GM20000 (cell line): Measurements from ENCODE around the gene IRX4.

Experiments
- DNase-seq: peaks from one replicate; pipeline ENCODE4 v3.0.0; 2012; ENCODE audit warnings: low spot score
- TF ChIP-seq, protein P1 (sequence below): IDR thresholded peaks from 2 replicates; pipeline ENCODE4 v1.5.1; 2012; ENCODE audit warnings: mild to moderate bottlenecking, control low read depth; ENCODE audit errors: extremely low read depth, missing control alignments

IRX4 gene

DNA sequence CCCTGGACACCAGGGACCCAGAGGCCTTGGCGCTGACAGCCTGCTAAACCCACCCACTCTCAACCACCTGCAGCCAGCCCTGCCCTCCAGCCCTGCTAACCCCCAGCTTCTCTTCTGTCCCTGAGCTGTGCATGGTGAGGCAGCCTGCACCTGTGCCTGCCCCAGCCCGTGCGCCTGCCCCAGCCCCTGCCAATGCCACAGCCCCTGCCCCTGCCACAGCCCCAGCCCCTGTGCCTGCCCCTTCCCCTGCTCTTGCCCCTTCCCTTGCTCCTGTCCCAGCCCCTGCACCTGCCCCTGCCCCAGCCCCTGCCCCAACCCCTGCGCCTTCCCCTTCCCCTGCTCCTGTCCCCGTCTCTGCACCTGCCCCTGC lies 43.3 kb upstream of the IRX4 start:
- TF ChIP-seq, protein P1, sequence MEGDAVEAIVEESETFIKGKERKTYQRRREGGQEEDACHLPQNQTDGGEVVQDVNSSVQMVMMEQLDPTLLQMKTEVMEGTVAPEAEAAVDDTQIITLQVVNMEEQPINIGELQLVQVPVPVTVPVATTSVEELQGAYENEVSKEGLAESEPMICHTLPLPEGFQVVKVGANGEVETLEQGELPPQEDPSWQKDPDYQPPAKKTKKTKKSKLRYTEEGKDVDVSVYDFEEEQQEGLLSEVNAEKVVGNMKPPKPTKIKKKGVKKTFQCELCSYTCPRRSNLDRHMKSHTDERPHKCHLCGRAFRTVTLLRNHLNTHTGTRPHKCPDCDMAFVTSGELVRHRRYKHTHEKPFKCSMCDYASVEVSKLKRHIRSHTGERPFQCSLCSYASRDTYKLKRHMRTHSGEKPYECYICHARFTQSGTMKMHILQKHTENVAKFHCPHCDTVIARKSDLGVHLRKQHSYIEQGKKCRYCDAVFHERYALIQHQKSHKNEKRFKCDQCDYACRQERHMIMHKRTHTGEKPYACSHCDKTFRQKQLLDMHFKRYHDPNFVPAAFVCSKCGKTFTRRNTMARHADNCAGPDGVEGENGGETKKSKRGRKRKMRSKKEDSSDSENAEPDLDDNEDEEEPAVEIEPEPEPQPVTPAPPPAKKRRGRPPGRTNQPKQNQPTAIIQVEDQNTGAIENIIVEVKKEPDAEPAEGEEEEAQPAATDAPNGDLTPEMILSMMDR, result no peak
- DNase-seq, result no peak

DNA sequence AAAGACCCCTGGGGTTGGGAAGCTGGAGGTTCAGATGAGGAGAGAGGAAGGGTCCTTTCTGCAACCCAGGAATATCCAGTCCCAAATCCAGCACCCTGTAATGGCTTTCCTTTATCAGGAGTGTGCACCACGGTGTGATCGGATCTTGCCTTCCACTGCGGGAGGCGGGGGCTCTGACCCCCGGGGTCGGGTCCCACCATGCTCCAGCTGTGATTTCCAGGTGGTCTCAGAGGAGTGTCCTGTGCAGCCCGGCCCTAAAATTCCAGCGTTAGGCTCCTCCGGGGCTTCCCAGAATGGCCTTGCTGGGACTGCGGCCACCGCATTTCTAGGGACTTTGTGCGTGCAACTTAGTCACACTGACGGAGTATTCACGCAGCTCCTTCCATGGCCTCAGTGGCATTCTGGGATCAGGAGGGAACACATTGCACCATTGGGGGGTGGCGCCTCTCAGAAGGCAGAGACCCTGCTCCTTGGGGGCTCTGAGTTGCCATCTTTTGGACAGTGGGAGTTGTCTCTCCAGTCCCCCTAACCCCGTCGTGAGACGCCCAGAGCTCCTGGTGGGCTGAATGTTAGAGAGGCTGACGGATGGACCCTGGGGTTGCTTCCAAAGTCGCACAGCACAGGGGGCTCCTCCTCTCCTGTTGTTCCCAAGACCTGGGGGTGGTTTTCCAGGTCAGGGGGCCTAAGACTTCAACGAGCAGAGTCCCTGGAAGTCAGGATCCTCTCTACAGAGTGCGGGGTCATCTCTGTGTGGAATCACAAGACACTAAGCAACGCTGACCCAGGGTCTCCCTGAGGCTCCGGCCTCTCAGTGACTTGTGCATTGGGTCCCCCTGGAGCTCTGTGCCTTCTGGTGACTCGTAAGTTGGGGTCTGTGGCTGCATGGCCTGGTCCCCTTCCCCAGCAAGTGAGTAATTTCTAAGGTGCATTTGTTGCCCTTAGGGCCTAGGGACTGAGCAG lies 42.7 kb upstream of the IRX4 start:
- no peak for DNase-seq
- TF ChIP-seq, protein P1, result no peak

DNA sequence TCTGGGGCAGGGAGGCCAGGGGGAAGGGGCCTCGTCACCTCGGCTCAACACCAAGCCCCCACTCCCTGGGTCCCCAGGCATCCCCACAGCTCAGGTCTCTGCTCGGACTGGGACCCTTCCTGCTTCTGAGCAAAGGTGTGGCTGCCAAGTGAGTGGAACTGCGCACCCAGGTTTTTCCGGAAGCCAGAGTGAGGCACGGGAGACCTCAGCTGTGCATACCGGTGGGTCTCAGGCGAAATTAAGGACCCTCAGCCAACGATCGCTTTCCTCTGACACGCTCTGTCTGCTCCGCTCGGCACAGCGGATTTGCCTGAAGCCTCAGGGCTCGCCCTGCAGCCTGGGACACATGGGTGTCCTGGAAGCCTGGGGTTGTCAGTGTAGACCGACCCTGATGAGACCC lies 41.0 kb upstream of the IRX4 start:
- TF ChIP-seq, protein P1, result no peak
- DNase-seq, result no peak

DNA sequence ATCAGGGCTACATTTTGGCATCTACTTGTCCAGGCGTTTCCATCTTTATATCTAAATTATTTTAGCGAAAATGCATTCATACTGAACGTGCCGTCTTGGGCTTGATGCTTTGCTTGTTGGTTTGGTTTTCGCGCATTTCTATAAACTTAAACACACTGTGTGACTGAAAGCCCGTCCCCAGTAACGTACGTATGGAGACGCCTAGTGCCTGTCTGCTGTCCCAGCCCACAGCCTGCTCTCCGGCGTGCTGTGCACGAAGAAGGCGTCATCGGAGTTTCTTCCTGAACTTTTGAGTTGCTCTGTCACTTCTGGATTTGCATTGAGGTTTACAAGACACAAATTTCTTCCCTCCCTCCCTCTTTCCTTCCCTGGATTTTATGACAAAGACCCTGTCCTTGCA lies 40.6 kb upstream of the IRX4 start:
- DNase-seq, result no peak
- TF ChIP-seq, protein P1, result no peak

DNA sequence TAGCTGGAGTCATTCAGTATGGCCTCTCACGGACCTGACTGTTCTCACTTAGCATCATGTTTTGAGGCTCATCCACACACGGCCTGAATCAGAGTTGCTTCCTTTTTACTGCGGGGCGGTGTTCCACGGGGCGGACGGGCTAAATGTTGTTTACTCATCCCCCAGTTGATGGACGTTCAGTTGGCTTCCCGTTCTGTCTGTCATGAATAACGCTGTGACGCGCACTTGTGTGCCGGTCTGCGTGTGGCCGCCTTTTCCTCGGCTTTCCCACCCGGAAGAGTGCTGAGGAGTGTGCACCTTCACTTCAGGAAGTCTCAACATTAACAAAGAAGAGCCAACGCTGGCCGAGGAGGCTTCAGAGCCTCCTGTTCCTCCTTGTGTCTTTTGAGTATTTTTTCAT lies 39.0 kb upstream of the IRX4 start:
- TF ChIP-seq, protein P1, result no peak
- no peak for DNase-seq

DNA sequence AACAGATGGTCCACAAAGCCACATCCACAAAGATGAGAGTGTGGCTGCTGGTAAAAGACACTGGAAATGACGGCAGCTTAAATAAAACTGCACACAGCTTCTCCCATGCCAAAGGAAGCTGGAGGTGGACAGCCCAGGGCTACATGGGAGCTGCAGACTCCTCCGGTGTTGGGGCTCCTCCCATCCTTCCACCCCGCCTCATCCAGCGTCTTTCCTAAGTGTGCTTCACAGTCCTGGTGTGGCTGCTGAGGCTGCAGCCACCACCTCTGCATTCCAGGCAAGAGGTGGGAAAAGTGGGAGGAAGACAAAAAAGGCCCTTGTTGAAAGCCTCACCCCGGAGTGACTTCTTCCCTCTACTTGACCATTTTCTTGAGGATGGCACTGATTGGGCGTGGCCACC lies 37.0 kb upstream of the IRX4 start:
- TF ChIP-seq, protein P1, result no peak
- DNase-seq, result no peak

DNA sequence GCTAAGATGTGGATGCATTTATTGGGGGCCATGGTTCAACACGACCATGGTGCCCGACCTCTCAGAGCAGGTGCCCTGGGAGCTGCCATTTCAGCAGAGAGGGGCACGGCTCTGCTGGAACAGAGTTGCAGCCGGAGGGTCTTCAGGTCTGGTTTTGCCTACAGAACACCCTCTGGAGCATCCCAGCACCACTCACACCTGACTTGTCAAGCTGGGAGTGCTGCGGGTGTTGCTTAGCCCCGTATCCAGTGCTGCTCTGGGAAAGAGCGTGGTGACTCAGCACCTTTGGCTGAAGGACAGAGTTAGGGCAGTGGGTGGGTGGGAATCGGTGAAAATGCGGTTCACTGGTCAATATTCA lies 36.5 kb upstream of the IRX4 start:
- TF ChIP-seq, protein P1, result no peak
- DNase-seq, result no peak
